GM12878 (cell line): Measurements from ENCODE around the gene GOLGA6L2. TPM values are rescaled to one million over a fixed set of nuclear protein-coding genes. Genes with fewer than 3 reads are reported as not detected.

Experiments used
- ATAC-seq: fragments of 200-7000 bp; cut with Tn5 transposase; 3 replicates; pipeline ENCODE4 v1.9.1; 2020; ENCODE audit warnings: mild to moderate bottlenecking, moderate library complexity
- BruUV-seq: library from RNA; stranded (reverse); fragments of 400-500 nt; replicated peaks from 2 replicates; lab custom pipeline; 2021; lab: Mats Ljungman, UMichigan
- CTCF ChIA-PET: fragments of 300-600 bp; sonication (Branson Sonifier 250); formaldehyde crosslinking; extraction: SDS; loops from one replicate; lab custom pipeline; 2021; ENCODE audit warnings: inconsistent platforms; lab: Yijun Ruan, JAX
- POLR2A ChIA-PET: fragments of 350-600 bp; formaldehyde crosslinking; extraction: SDS; loops from one replicate; lab custom pipeline; 2021; ENCODE audit warnings: inconsistent platforms; lab: Charles Lee
- RAD21 ChIA-PET: fragments of 300-600 bp; sonication (Branson Sonifier 250); formaldehyde crosslinking; loops from one replicate; lab custom pipeline; 2023; ENCODE audit warnings: antibody characterized with exemption; ENCODE audit not compliant: unreplicated experiment; lab: Charles Lee
- SMC1A ChIA-PET: fragments of 300-600 bp; sonication (Branson Sonifier 250); formaldehyde crosslinking; loops from one replicate; lab custom pipeline; 2023; ENCODE audit not compliant: unreplicated experiment, uncharacterized antibody; lab: Charles Lee
- DNase-seq: peaks from one replicate; pipeline ENCODE4 v3.0.0-alpha.2; 2011; ENCODE audit warnings: low read depth, low spot score
- FAIRE-seq: peaks from 3 replicates; lab custom pipeline; 2011; peaks lifted over from hg19 to GRCh38; lab: Jason Lieb, UNC
- H2AFZ ChIP-seq: 2 replicates; pipeline ENCODE4 v1.6.0; 2011; ENCODE audit warnings: low read depth, low read length, control low read depth; ENCODE audit not compliant: control insufficient read depth
- H3K27ac ChIP-seq: 2 replicates; pipeline ENCODE4 v1.5.1; 2011; ENCODE audit warnings: control low read depth; ENCODE audit not compliant: control insufficient read depth, insufficient read depth
- H3K27me3 ChIP-seq, 2 experiments: replicated peaks in 1 of 2; 2 replicates each; pipeline versions ENCODE4 v1.6.0 to v1.6.1; 2011; ENCODE audit warnings: low read length in 1 of 2; ENCODE audit not compliant: control insufficient read depth in 2 of 2, insufficient read depth in 2 of 2
- H3K36me3 ChIP-seq, 2 experiments: 2 replicates each; pipeline ENCODE4 v1.5.1; 2011; ENCODE audit warnings: low read length in 1 of 2; ENCODE audit not compliant: control insufficient read depth in 2 of 2, insufficient read depth in 2 of 2
- H3K4me1 ChIP-seq: 2 replicates; pipeline ENCODE4 v1.6.1; 2011; ENCODE audit warnings: mild to moderate bottlenecking, low read length, moderate library complexity, mixed read lengths; ENCODE audit not compliant: control insufficient read depth, insufficient read depth
- H3K4me2 ChIP-seq: 2 replicates; pipeline ENCODE4 v1.6.0; 2011; ENCODE audit warnings: control low read depth; ENCODE audit not compliant: control insufficient read depth, insufficient read depth
- H3K4me3 ChIP-seq: fragments of 200-600 bp; sonication (generic); 2 replicates; pipeline ENCODE4 v1.5.1; 2016
- H3K79me2 ChIP-seq: 2 replicates; pipeline ENCODE4 v1.6.0; 2011; ENCODE audit warnings: low read length; ENCODE audit not compliant: control insufficient read depth, insufficient read depth
- H3K9ac ChIP-seq: 2 replicates; pipeline ENCODE4 v1.8.0; 2011; ENCODE audit warnings: low read length, control low read depth, mixed read lengths; ENCODE audit not compliant: control insufficient read depth, insufficient read depth
- H3K9me3 ChIP-seq: replicated peaks from 3 replicates; pipeline ENCODE4 v1.5.1; 2011; ENCODE audit warnings: mild to moderate bottlenecking, low read length; ENCODE audit not compliant: control insufficient read depth, insufficient read depth
- H4K20me1 ChIP-seq: 2 replicates; pipeline ENCODE4 v1.6.0; 2011; ENCODE audit not compliant: control insufficient read depth, insufficient read depth
- ATF3 ChIP-seq: IDR thresholded peaks from 2 replicates; pipeline ENCODE4 v1.6.1; 2011; ENCODE audit warnings: low read depth, mild to moderate bottlenecking, low read length, moderate library complexity, borderline replicate concordance; ENCODE audit errors: extremely low read depth
- BCLAF1 ChIP-seq: fragments of 450-650 bp; IDR thresholded peaks from 2 replicates; pipeline ENCODE4 v1.6.1; 2017; ENCODE audit warnings: antibody characterized with exemption, mild to moderate bottlenecking, moderate library complexity
- CEBPZ ChIP-seq: fragments of 150-350 bp; IDR thresholded peaks from 2 replicates; pipeline ENCODE4 v1.6.1; 2016; ENCODE audit warnings: low read depth, low read length
- CHD2 ChIP-seq: IDR thresholded peaks from 2 replicates; pipeline ENCODE4 v1.6.1; 2011; ENCODE audit warnings: low read depth, low read length, improper control_type of control experiment, borderline replicate concordance
- NFIC ChIP-seq: IDR thresholded peaks from 2 replicates; pipeline ENCODE4 v1.6.1; 2012; ENCODE audit warnings: low read depth, mild to moderate bottlenecking, inconsistent platforms, low read length, moderate library complexity
- PRDM15 ChIP-seq: fragments of 450-650 bp; formaldehyde crosslinking; IDR thresholded peaks from 2 replicates; pipeline ENCODE4 v1.4.0; 2020; ENCODE audit warnings: mild to moderate bottlenecking, moderate library complexity
- USF1 ChIP-seq: IDR thresholded peaks from 2 replicates; pipeline ENCODE4 v1.6.1; 2011; ENCODE audit warnings: borderline replicate concordance, low read depth, mild to moderate bottlenecking, moderate library complexity, mixed read lengths, low read length; ENCODE audit not compliant: insufficient read depth; ENCODE audit errors: extremely low read length
- ZBTB33 ChIP-seq: fragments of 450-650 bp; IDR thresholded peaks from 2 replicates; pipeline ENCODE4 v1.6.1; 2017; ENCODE audit warnings: mild to moderate bottlenecking
- ZNF207 ChIP-seq: fragments of 450-650 bp; IDR thresholded peaks from 2 replicates; pipeline ENCODE4 v1.6.1; 2014; ENCODE audit warnings: antibody characterized with exemption, mild to moderate bottlenecking, borderline replicate concordance
- WGBS: methylation state at CpG from one replicate; pipeline ENCODE4 v1.1.6; 2016; ENCODE audit warnings: low lambda C conversion rate; ENCODE audit not compliant: insufficient replicate concordance, insufficient coverage; ENCODE audit errors: missing lambda C conversion rate; 5-methylcytosine and 5-hydroxymethylcytosine counted together
- in situ Hi-C: fragments of 300-500 bp; cut with MboI; formaldehyde crosslinking; loops from 9 replicates; pipeline ENCODE4 v1.14.3; 2018; ENCODE audit warnings: mixed read lengths
- intact Hi-C: fragments of 100-400 bp; cut with micrococcal nuclease; formaldehyde crosslinking; loops from one replicate; pipeline ENCODE4 v1.14.2; 2022; ENCODE audit not compliant: unreplicated experiment
- polyA plus RNA-seq, 11 experiments: library from polyadenylated mRNA; depleted of rRNA in 4 of 11; unstranded in 6 of 11; stranded (reverse) in 5 of 11; fragments of >200 nt; fragmentation: Nextera tagmentation in 4 of 11; fragmentation: Illumina TruSeq in 1 of 11; extraction: Ambion mirVana in 4 of 11; extraction: Trizol in 1 of 11; gene quantifications; 1 replicate in 1 of 11; 2 replicates in 10 of 11; pipeline versions ENCODE4 v1.2.1 to v1.2.3, GENCODE V29; 2011 to 2016; ENCODE audit warnings: inconsistent platforms in 2 of 11, missing spikeins in 2 of 11, low read depth in 1 of 11
- total RNA-seq, 4 experiments: library from RNA; depleted of rRNA in 3 of 4; stranded (reverse); fragments of >200 nt in 3 of 4; fragmentation: Illumina TruSeq in 1 of 4; extraction: Trizol in 1 of 4; gene quantifications; 2 replicates each; pipeline versions ENCODE4 v1.2.1 to v1.2.3, GENCODE V29; 2013 to 2021

Gene GOLGA6L2
- total and polyA plus RNA-seq, 10 of the 15 experiments (the other 5 are each of a cell fraction or from before 2014, with no cell fraction given), result not detected

GRCh38 chr15:23441204-23441603 is 5.8 kb downstream of the GOLGA6L2 start:
- Histone ChIP-seq H3K4me3 (no peak overlapping the region), H3K27ac (no peak overlapping the region), H2AFZ (no peak overlapping the region), H3K36me3 (no peaks in the 10 kb centered on the region), H3K9ac (no peak overlapping the region), H4K20me1 (no peaks in the 10 kb centered on the region), H3K27me3 (no peaks in the 10 kb centered on the region; a peak in 1 of 4 replicates), H3K9me3 (no peaks in the 10 kb centered on the region), H3K4me2 (no peak overlapping the region), H3K79me2 (no peaks in the 10 kb centered on the region), H3K4me1 (no peaks in the 10 kb centered on the region)
- intact Hi-C loops, result no loop called here
- no peak for FAIRE-seq
- ChIA-PET POLR2A (no interaction called here), CTCF (no interaction called here), SMC1A (no interaction called here), RAD21 (no interaction called here)
- BruUV-seq, result no TSS peak
- ATAC-seq, result no peak
- 67% methylated on average over 10 of the region's 13 CpGs for WGBS
- DNase-seq, result no peak
- in situ Hi-C loops, result no loop called here
- TF ChIP-seq ZBTB33 (no peak), ZNF207 (no peak), USF1 (no peak), CEBPZ (no peak), PRDM15 (CRISPR knock-in tag) (no peak), CHD2 (no peak), BCLAF1 (no peak), NFIC (no peak), ATF3 (no peak)
